ENCODE data around the gene UBE2M. TPM values are rescaled to one million over a fixed set of nuclear protein-coding genes. Genes with fewer than 3 reads are reported as not detected.
"Not testable (repeated sequence)": the region's sequence is repeated elsewhere in the genome, so short reads cannot be mapped to it uniquely, and the experiment has no call there.

UBE2M gene
- total RNA-seq, 1 donor from 2014 or later = 164 TPM

- peaks cover 49% of the 10 kb centered on the region for H3K4me1 Mint-ChIP-seq (ENCODE audit: low read depth)
- H3K36me3 Mint-ChIP-seq (ENCODE audit: low read depth); intact Hi-C loops (cut with micrococcal nuclease); DNase-seq (ENCODE audit: low spot score); H3K27me3 Mint-ChIP-seq (ENCODE audit: insufficient read depth); H3K9me3 Mint-ChIP-seq: not testable (repeated sequence)
- peak overlapping the region; percentile 15 for H3K4me3 Mint-ChIP-seq
- H3K27ac Mint-ChIP-seq = peak overlapping the region; percentile 61
These were observed 19.2 kb upstream of the UBE2M start for GRCh38 chr19:58577581-58577980.

DNA sequence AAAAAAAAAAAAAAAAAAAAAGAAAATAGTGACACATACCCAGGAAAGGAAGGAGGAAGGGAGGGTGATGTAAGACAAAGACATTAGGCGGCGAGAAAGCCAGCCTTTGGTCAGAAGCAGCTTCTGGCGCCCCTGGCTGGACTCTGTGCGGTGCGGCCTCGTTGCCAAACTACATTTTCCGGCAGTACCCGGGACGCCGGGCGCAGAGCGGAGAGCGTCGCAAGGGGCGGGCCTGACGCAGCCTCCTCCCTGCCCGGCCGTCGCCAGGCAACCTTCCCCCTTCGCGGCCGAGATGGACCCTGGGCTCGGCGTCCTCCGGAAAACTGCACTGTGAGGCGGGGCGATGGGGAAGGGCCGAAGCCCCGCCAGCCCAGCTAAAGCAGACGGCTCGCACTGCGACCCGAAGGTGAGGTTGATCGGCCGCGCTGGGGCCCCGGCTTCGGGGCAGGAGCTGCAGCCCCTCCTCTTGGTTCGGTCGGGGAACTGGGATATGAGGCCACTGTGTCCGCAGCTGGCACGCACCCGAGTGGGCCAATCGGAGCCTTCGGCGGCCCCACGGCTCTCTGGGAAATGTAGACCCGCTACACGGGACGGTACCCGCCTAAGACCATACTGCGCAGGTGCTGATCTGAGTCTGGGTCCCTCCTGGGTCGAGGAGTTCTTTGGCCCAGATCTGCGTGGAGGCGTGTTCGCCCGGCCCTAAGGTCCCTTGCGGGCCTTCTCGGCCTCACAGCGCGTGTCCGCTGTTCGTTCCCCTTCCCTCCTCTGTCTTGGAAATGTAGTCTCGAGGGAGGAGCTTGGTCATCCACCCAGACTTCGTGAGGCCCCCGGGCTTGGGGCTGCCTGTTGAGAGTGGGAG lies 17.0 kb upstream of the UBE2M start:
- intact Hi-C loops (cut with micrococcal nuclease) = loop anchor here (1.0 kb wide), 1 partner anchor 99 kb away; the partner anchor contains the start of gene ZNF446
- peaks cover 9% of the 10 kb centered on the region for H3K36me3 Mint-ChIP-seq (ENCODE audit: low read depth)
- H3K4me1 Mint-ChIP-seq (ENCODE audit: low read depth) = peaks cover 51% of the 10 kb centered on the region
- H3K27ac Mint-ChIP-seq = peak overlapping the region; percentile 99
- H3K4me3 Mint-ChIP-seq = peak overlapping the region; percentile 95
- H3K9me3 Mint-ChIP-seq = no peaks in the 10 kb centered on the region
- DNase-seq (ENCODE audit: low spot score) = peak; percentile 77
- no peaks in the 10 kb centered on the region for H3K27me3 Mint-ChIP-seq (ENCODE audit: insufficient read depth)

DNA sequence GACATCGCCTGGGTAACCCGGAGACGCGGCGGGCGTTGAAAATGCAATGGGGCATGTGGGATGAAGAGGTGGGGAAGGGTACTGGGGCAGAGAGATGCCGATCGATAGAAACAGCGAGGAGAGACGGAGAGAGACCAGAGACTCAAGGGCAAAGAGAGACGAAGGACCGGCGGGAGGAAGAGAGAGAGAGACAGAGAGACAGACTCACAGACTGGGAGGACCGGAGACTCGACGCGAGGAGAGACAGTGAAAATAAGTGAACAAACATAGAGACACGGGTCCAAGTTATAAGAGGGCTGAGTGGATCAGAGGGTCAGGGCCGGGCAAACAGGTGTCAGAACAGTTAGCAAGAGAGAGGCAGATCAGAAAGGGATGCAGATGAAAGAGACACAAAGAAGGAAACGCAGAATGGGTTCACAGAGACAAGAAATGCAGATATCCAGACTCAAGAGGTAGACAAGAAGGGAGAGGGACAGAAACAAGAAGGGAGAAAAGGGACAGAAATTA lies 15.3 kb upstream of the UBE2M start:
- Mint-ChIP-seq H3K4me3 (peak overlapping the region; percentile 95), H3K36me3 (ENCODE audit: low read depth) (peaks cover 8% of the 10 kb centered on the region), H3K27me3 (ENCODE audit: insufficient read depth) (no peaks in the 10 kb centered on the region), H3K4me1 (ENCODE audit: low read depth) (peaks cover 41% of the 10 kb centered on the region), H3K9me3 (no peaks in the 10 kb centered on the region), H3K27ac (peak overlapping the region; percentile 99)
- intact Hi-C loops (cut with micrococcal nuclease) = loop anchor here (1.0 kb wide), 10 partner anchors 8 to 192 kb away; partner anchors contain the start of genes CHMP2A, TRIM28, ZBTB45 and ZNF132
- no peak for DNase-seq (ENCODE audit: low spot score)

GRCh38 chr19:58572818-58573657 lies 14.6 kb upstream of the UBE2M start, which contains the start of gene MZF1:
Gene MZF1, minus strand, starts transcription at chr19:58573335. Its CDS starts 1,946 bp downstream, at chr19:58571389.
- peaks cover 41% of the 10 kb centered on the region for H3K4me1 Mint-ChIP-seq (ENCODE audit: low read depth)
- H3K27ac Mint-ChIP-seq = peak within 1 kb of the TSS; percentile 99
- intact Hi-C loops (cut with micrococcal nuclease) = loop anchor here (1.0 kb wide), 12 partner anchors 8 to 268 kb away; partner anchors contain the start of genes CHMP2A, ERVK3-1, TRIM28 and ZBTB45
- H3K36me3 Mint-ChIP-seq (ENCODE audit: low read depth) = peaks cover 12% of the 10 kb centered on the region
- H3K27me3 Mint-ChIP-seq (ENCODE audit: insufficient read depth) = no peaks in the 10 kb centered on the region
- no peaks in the 10 kb centered on the region for H3K9me3 Mint-ChIP-seq
- peak within 1 kb of the TSS; percentile 95 for H3K4me3 Mint-ChIP-seq
- peak; percentile 100 for DNase-seq (ENCODE audit: low spot score)

- no peak for DNase-seq (ENCODE audit: low spot score)
- intact Hi-C loops (cut with micrococcal nuclease) = loop anchor here (1.0 kb wide), 2 partner anchors 9 to 267 kb away; partner anchors contain the start of gene ERVK3-1
- peak overlapping the region; percentile 95 for H3K4me3 Mint-ChIP-seq
These were observed 13.8 kb upstream of the UBE2M start for GRCh38 chr19:58572026-58572817.

GRCh38 chr19:58571575-58571947 lies 13.2 kb upstream of the UBE2M start:
- H3K9me3 Mint-ChIP-seq = no peaks in the 10 kb centered on the region
- intact Hi-C loops (cut with micrococcal nuclease) = no loop called here
- peaks cover 13% of the 10 kb centered on the region for H3K36me3 Mint-ChIP-seq (ENCODE audit: low read depth)
- H3K4me3 Mint-ChIP-seq = peak overlapping the region; percentile 95
- no peaks in the 10 kb centered on the region for H3K27me3 Mint-ChIP-seq (ENCODE audit: insufficient read depth)
- no peak overlapping the region for H3K27ac Mint-ChIP-seq
- H3K4me1 Mint-ChIP-seq (ENCODE audit: low read depth) = peaks cover 37% of the 10 kb centered on the region
- DNase-seq (ENCODE audit: low spot score) = no peak

More at GRCh38 chr19:58572026-58572817, 13.8 kb upstream of the UBE2M start:
- Mint-ChIP-seq H3K36me3 (ENCODE audit: low read depth) (peaks cover 13% of the 10 kb centered on the region), H3K27me3 (ENCODE audit: insufficient read depth) (no peaks in the 10 kb centered on the region), H3K9me3 (no peaks in the 10 kb centered on the region), H3K27ac (peak overlapping the region; percentile 99), H3K4me1 (ENCODE audit: low read depth) (peaks cover 36% of the 10 kb centered on the region)

DNA sequence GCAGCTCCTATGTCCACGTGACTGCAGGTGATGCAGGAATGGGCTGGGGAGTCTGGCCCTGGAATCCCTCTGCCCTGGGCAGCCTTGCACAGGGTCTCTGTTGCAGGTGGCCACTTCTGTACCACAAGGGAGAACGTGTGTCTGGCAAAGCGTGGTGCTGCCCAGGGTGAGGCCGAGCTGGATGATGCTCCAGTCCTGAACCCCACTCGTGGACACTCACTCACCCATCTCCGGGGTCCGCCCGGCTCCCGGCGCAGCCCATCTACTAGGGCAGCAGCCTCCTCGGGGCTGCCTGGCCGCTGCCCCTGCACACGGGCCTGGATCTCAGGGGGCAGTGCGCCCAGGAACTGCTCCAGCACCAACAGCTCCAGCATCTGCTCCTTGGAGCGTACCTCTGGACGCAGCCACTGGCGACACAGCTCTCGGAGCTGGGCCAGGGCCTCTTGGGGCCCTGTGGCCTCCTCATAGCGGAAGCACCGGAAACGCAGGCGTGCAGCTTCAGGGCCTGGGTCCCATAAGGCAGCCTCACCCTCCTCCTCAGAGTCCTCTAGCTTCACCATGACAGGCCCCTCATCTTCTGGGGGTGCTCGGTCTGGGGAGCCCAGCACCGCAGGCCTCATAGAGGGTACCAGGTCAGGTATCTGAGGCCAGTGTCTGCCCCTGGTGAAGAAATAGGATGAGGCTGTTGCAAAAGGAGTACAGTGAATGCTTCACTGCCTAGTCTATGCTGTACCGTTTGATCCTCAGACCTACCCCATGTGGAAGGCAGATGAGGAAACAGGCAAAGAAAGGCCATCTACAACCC lies 12.6 kb upstream of the UBE2M start:
- Mint-ChIP-seq H3K4me1 (ENCODE audit: low read depth) (peaks cover 40% of the 10 kb centered on the region), H3K27ac (no peak overlapping the region), H3K36me3 (ENCODE audit: low read depth) (peaks cover 13% of the 10 kb centered on the region), H3K27me3 (ENCODE audit: insufficient read depth) (no peaks in the 10 kb centered on the region), H3K9me3 (no peaks in the 10 kb centered on the region), H3K4me3 (no peak overlapping the region)
- no peak for DNase-seq (ENCODE audit: low spot score)
- intact Hi-C loops (cut with micrococcal nuclease) = no loop called here

DNA sequence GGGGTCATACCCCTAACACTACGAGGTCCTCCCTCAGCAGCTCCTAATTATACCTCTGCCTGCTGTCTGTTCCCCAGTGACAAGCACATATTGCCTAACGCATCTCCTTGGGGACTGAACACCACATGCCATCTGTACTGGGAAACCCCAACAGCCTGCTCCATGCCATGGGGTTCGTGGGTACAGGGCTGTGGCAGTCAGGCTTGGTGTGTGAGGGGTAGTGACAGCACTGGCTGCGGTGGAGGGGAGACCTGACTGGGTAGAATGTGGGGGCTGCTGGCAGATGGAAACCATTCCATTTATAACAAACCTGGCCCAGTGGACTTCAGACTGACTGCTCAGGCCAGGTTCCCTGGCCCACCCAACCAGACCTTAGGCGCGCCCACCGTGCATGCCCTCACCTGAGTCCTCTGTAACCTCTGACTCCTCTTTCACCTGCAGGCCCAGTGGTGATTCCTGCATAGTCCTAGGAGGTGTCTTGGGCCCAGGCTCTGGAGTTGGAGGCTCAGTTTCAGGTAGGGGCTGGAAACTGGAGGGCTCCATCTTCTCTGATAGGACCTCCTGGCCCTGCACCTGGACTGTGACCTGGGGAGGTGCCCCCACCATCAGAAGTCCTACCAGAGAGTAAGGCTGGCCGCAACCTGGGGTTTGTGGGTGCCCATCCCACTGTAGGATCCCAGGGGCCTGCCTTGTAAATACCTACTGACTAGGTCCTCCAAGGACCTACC lies 11.7 kb upstream of the UBE2M start:
- no peak for DNase-seq (ENCODE audit: low spot score)
- Mint-ChIP-seq H3K36me3 (ENCODE audit: low read depth) (peaks cover 13% of the 10 kb centered on the region), H3K27me3 (ENCODE audit: insufficient read depth) (no peaks in the 10 kb centered on the region), H3K4me1 (ENCODE audit: low read depth) (peaks cover 36% of the 10 kb centered on the region), H3K9me3 (no peaks in the 10 kb centered on the region), H3K4me3 (no peak overlapping the region), H3K27ac (no peak overlapping the region)
- intact Hi-C loops (cut with micrococcal nuclease) = no loop called here

DNA sequence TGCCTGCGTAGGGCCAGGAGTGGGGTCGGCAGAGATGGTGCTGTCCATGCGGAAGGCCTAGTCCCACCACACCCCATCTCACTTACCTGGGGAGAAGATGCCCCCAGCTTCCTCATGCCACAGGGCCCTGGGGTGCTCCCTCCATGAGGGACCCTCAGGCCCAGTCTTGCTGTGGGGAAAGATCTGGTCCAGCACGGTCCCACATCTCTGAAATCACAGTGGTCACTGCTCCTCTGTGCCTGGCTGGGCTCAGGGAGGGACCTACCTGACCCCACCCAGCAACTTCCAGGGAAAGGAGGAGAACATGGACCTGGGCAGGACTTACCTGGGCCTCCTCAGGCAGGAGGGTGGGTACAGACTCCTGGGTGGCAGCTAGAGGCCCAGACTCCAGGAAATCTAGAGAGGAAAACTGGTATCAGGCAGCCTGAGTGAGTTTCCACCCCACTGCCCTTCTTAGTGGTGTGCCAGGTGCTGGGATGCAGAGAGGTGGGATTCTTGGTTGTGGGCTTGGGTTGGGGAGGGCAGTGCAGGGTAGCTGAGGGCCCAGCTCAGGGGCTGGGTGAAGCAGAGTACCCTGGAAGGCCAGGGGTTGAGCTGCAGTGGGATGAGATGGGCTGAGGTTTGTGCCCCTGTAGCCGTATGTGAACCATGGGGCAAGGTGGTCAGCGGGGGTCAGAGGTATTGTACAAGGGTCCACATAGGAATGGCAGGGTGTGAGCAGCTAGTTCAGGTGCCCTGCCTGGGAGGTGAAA lies 11.0 kb upstream of the UBE2M start:
- intact Hi-C loops (cut with micrococcal nuclease) = no loop called here
- Mint-ChIP-seq H3K4me1 (ENCODE audit: low read depth) (peaks cover 40% of the 10 kb centered on the region), H3K4me3 (no peak overlapping the region), H3K27ac (no peak overlapping the region), H3K36me3 (ENCODE audit: low read depth) (peaks cover 13% of the 10 kb centered on the region), H3K9me3 (no peaks in the 10 kb centered on the region), H3K27me3 (ENCODE audit: insufficient read depth) (no peaks in the 10 kb centered on the region)
- no peak for DNase-seq (ENCODE audit: low spot score)

GRCh38 chr19:58568453-58569130 lies 10.2 kb upstream of the UBE2M start:
- DNase-seq (ENCODE audit: low spot score) = no peak
- Mint-ChIP-seq H3K4me3 (no peak overlapping the region), H3K9me3 (no peaks in the 10 kb centered on the region), H3K36me3 (ENCODE audit: low read depth) (peaks cover 14% of the 10 kb centered on the region), H3K27ac (peak overlapping the region; percentile 49), H3K4me1 (ENCODE audit: low read depth) (peaks cover 41% of the 10 kb centered on the region), H3K27me3 (ENCODE audit: insufficient read depth) (no peaks in the 10 kb centered on the region)
- intact Hi-C loops (cut with micrococcal nuclease) = no loop called here

All from activated T-helper 1 cell treated with anti-CD3 and anti-CD28 coated beads, Interleukin-12 subunit alpha, Interleukin-12 subunit beta, Interleukin-2, Interleukin-4 antibody, amounts not matched to agents 30 ng/mL and 10 ng/mL and 1 ng/mL, durations not matched to agents 14 hours and 24 hours and 36 hours (primary cell).